Measurements from ENCODE around the gene SAMD11.

Gene SAMD11

GRCh38 chr1:916173-917075 is 7.3 kb upstream of the SAMD11 start:
- DNase-seq (ENCODE audit: low read depth in 2 of 2), result no peak

- DNase-seq (ENCODE audit: low read depth in 2 of 2), result no peak
Observed at GRCh38 chr1:917076-917459, 6.7 kb upstream of the SAMD11 start.

GRCh38 chr1:917466-918091 is 6.1 kb upstream of the SAMD11 start:
- no peak for DNase-seq (ENCODE audit: low read depth in 2 of 2)

GRCh38 chr1:918353-918752 is 5.4 kb upstream of the SAMD11 start:
- no peak for DNase-seq (ENCODE audit: low read depth in 2 of 2)

GRCh38 chr1:918843-919242 is 4.9 kb upstream of the SAMD11 start:
- no peak for DNase-seq (ENCODE audit: low read depth in 2 of 2)

GRCh38 chr1:919271-919872 is 4.4 kb upstream of the SAMD11 start:
- DNase-seq (ENCODE audit: low read depth in 2 of 2), result no peak

- no peak for DNase-seq (ENCODE audit: low read depth in 2 of 2)
Observed at GRCh38 chr1:920010-920409, 3.7 kb upstream of the SAMD11 start.

- DNase-seq (ENCODE audit: low read depth in 2 of 2), result no peak
Observed at GRCh38 chr1:920521-920920, 3.2 kb upstream of the SAMD11 start.

- no peak for DNase-seq (ENCODE audit: low read depth in 2 of 2)
Observed at GRCh38 chr1:921011-921837, 2.5 kb upstream of the SAMD11 start.

GRCh38 chr1:923991-924655 is 400 bp downstream of the SAMD11 start:
- no peak for DNase-seq (ENCODE audit: low read depth in 2 of 2)

GRCh38 chr1:924656-925560 is 1.2 kb downstream of the SAMD11 start:
- no peak for DNase-seq (ENCODE audit: low read depth in 2 of 2)

GRCh38 chr1:925561-926421 is 2.1 kb downstream of the SAMD11 start:
- DNase-seq (ENCODE audit: low read depth in 2 of 2), result no peak

- no peak for DNase-seq (ENCODE audit: low read depth in 2 of 2)
Observed at GRCh38 chr1:927234-927633, 3.5 kb downstream of the SAMD11 start.

GRCh38 chr1:927748-928147 is 4.0 kb downstream of the SAMD11 start:
- no peak for DNase-seq (ENCODE audit: low read depth in 2 of 2)

- no peak for DNase-seq (ENCODE audit: low read depth in 2 of 2)
Observed at GRCh38 chr1:928825-929661, 5.3 kb downstream of the SAMD11 start.

- no peak for DNase-seq (ENCODE audit: low read depth in 2 of 2)
Observed at GRCh38 chr1:929712-930632, 6.2 kb downstream of the SAMD11 start.

GRCh38 chr1:930633-931138 is 7.0 kb downstream of the SAMD11 start:
- no peak for DNase-seq (ENCODE audit: low read depth in 2 of 2)

All from stimulated activated CD8-positive, alpha-beta memory T cell treated with anti-CD3 and anti-CD28 coated beads, Interleukin-15, amount 100 ng/mL, for 48 hours (primary cell).